GM19099 (cell line): ENCODE data around the gene MS4A15.

ENCODE experiments used
- POLR2A ChIP-seq: IDR thresholded peaks from 3 replicates; pipeline ENCODE4 v1.6.1; 2011; ENCODE audit warnings: low read depth; ENCODE audit not compliant: insufficient read length; ENCODE audit errors: extremely low read depth

MS4A15 gene

GRCh38 chr11:60768202-60768601 is 11.5 kb downstream of the MS4A15 start:
- TF ChIP-seq POLR2A = no peak

DNA sequence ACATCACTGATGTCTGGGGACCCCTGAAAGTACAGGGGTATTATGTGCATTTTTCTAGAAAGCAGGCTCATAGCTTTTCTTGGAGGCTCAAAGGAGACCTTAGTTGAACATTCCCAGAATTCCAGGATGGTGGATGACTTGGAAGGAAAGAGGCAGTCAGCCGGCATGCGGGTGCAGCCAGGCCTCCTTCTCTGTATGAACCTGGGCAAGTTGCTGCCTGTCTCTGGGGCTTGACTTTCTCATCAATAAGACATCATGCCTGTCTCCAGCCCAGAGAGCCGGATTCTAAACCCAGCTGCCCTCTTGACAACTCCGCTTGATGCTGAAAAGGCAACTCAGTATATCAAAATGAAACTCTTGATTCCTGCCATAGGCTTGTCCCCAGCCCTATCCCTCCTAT is 12.6 kb downstream of the MS4A15 start:
- no peak for TF ChIP-seq POLR2A

- TF ChIP-seq POLR2A = no peak
Observed at GRCh38 chr11:60769811-60770210, 13.1 kb downstream of the MS4A15 start.

DNA sequence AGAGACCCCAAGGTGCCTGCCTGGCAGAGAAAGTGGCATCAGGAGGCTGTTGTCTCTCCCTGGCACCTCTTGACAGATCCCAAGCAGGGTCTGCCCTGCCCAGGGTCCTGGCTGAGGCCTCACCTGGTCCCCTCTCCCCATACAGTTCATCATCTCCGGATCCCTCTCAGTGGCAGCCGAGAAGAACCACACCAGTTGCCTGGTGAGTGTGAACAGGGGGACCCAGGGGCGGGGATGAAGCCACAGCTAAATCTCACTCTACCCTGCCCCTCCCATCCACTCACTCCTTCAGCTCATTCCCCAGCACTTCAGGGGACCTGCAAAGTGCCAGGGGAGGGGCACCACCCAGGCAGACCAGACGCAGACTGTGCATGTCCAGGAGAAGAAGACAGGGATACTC is 14.5 kb downstream of the MS4A15 start:
- TF ChIP-seq POLR2A = no peak

DNA sequence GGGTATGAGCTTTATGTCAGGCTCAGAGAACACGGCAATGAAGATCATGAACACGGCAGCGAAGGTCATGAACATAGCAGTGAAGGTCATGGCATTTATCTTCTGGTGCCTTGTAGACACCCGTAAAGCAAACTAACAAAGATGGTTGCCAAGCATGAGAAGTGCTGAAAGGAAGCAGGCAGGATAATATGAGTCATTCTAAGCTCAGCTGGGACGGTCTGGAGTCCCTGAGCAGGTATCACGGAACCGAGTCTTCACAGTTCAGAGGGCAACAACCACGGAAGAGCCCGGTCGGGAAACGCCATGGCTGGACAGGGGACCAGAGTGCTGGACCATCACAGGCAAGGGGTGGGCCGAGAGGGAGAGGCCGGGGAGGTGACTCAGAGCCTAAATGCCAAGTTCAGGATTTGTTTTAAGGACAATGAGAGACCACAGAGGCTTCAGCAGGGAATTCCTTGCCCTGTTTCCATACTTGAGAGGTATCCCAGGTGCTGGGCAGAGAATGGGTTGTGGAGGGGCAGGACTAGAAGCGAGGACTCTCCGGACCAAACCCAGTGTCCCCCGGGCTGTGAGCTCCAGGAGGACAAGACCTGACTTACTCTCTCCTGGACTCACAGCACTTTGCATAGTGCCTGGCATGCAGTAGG is 15.3 kb downstream of the MS4A15 start:
- TF ChIP-seq POLR2A = no peak

- no peak for TF ChIP-seq POLR2A
Observed at GRCh38 chr11:60772666-60773065, 16.0 kb downstream of the MS4A15 start.

DNA sequence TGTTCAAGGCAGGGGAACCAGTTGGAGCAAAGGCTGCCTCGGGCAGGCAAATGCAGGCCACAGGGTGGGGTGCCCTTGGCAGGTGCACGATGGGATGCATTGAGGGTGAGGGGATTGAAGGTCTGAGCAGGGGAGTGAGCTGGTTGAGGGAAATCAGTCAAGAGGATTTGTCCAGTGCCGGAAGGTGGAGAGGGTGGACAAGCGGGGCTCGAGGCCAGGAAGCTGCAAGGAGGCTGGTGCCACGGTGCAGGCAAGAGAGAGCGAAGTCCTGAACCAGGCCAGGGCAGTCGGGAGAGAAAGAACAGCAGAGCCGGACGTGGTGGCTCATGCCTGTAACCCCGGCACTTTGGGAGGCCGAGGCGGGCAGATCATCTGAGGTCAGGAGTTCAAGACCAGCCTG is 18.1 kb downstream of the MS4A15 start:
- TF ChIP-seq POLR2A = no peak

DNA sequence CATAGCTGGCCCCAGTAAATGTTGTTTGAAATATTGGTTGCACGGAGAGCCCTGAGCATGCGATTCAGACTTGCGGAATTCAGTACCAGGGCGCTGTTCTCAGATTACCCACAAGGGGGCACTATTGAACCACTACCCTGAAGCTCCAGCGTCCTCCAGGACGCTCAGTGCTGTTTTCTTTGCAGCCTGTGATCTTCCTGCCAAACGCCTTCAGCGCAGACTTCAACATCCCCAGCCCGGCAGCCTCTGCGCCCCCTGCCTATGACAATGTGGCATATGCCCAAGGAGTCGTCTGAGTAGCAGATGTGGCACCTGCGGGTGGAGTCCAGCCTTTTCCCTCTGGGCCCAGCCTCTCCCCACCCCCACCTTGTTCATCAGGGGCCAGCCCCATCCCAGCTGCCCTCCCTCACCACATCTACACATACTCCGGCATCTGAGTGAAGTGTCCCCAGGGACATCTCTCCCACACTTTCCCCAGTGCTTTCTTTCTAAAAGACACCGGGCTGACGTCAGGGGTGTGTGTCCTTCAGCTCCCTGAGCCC is 18.8 kb downstream of the MS4A15 start:
- no peak for TF ChIP-seq POLR2A

GRCh38 chr11:60776167-60776566 is 19.5 kb downstream of the MS4A15 start:
- no peak for TF ChIP-seq POLR2A

DNA sequence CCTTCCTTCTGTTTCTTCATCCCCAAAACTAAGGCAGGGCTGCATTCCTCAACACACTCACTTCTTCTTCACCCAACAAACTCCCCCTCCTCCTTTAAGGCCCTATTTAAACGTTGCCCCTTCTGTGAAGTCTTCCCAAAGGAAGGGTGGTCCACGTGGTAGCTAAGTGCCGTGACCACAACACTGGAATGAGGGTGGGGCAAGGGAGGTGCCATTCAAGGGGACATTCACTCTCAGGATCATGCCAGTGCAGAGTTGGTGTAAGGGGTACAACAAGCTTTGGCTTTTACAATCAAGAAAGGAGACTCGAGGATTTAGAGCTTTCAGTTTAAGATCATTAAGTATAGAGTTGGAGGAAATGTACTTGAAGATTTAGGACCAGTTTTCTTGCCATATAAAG is 20.4 kb downstream of the MS4A15 start:
- no peak for TF ChIP-seq POLR2A

DNA sequence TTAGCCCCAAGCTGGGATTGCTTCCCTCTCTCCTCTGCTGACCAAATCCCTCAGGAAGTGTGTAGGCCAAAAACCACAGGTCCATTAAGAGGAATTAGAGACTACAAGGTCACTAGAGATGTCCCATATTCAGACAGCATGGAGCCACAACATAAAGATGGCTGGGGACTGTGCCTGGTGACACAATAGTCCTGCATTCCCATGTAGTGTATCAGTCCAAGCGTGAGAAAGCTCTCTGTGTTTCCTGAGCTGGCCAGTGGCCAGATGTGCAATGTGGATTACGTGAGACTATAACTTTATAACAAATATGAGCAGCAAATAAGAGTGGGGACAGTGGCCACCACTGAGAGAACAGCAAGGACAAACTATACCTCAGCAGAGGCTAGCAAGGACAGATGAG is 20.9 kb downstream of the MS4A15 start:
- no peak for TF ChIP-seq POLR2A

GRCh38 chr11:60780065-60780464 is 23.4 kb downstream of the MS4A15 start:
- no peak for TF ChIP-seq POLR2A

- no peak for TF ChIP-seq POLR2A
Observed at GRCh38 chr11:60780774-60781173, 24.1 kb downstream of the MS4A15 start.

DNA sequence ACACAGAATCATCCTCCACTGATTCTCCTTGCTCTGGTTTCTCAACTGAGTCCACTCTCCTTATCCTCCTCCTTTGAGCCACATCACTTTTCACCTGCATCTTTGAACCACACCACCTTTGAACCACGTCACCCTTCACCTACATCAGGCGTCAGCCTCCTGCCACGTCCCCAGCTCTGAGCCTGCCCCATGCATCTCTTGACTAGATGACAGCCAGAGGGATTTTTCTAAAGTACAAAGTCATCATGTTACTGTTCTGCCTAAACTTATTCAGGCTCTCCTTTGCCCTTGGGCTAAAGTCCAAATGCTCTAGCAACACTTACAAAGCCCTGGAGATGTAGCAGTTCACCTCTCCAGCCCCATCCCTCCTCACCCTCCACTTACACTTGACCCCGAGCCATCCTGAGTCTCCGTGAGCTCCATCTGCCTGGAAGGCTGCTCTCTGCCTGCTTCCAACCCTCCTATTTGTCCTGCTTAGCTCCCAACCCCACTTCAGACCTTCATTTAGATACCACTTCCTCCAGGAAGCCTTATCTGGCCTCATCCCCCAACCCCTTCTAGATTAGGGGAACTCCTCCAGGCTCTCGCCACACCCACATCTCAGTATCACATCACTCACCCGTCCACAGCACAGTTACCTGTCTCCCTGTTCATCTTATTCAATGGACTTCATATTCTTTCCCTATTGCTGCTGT is 24.8 kb downstream of the MS4A15 start:
- no peak for TF ChIP-seq POLR2A

GRCh38 chr11:60781981-60782316 is 25.3 kb downstream of the MS4A15 start:
- no peak for TF ChIP-seq POLR2A

DNA sequence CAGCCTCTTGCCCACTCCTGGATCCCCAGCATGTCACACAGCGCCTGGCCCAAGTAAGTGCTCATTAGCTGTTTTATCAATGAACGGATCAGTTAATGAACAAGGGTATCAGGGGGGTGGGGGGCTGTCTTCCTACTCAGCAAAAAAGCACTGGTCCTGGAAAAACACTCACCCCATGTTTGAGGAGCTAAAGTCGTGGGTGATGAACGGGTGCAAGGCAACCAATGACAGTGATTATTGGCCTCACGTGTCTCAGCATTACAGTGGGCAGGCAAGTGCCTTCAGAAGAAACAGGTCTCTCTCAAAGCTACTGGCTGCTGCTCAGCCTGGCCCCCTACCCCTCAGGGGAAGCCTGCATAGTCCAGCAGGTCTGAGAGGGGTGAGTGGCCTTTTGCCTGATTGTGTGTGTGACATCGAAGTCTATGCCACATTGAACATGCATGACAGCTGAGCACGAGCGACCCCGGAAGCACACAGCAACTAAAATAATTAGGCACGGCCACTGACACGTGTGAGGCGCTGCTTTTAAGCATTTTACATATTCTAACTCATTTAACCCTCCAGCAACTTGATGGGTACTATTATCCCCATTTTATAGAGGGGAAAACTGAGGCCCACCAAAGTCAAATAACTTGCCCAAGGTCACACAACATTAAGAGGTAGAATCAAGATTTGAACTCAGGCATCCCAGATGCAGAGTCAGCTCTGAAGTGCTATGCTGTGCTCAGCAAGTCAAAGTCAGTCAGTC is 25.9 kb downstream of the MS4A15 start:
- TF ChIP-seq POLR2A = no peak
